ENCODE data around the gene AP4M1. TPM values are rescaled to one million over a fixed set of nuclear protein-coding genes. Genes with fewer than 3 reads are reported as not detected.
A peak's percentile ranks its signal among the peaks of the same experiment; 100 is the strongest.

AP4M1 gene
- total and polyA plus RNA-seq, 9 of the 15 experiments (the other 6 are each of a cell fraction or from before 2014, with no cell fraction given) = 1.3 to 30.9 (median 14.1) TPM

DNA sequence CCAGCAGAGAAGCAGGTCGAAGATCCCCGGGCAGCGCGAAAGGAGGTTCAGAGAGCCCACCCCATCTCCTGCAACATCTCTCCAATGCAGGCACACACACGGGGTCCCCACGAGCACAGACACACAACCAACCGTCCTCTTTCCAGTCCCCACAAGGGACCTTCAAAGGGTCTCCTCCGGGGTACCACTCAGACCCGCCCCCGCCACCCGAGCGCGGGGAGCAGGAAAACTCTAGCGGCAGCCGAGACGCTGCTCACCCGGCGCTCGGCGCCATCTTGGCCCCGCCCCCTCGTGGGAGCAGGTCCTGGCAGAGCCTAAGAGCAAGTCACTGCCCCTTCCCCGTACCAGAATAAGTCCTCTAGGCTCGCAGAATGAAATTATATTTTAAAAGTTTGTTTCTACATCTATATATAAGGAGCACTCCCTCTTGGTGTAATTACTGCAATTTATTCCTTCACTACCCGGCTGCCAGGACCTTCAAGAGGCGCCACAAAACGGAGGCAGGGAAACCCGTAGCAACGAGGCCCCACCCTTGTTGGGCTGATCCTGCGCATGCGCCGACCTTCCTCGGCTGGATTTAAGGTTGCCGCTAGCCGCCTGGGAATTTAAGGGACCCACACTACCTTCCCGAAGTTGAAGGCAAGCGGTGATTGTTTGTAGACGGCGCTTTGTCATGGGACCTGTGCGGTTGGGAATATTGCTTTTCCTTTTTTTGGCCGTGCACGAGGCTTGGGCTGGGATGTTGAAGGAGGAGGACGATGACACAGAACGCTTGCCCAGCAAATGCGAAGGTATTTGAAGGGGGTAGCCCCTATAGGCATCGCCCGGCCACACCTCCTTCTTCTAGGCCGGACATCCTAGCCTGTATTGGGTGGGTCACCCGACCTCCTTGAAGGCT, 17.9 kb downstream of the AP4M1 start, which contains the start of the genes CNPY4 and TAF6 (continued):
- TF ChIP-seq, protein P1, sequence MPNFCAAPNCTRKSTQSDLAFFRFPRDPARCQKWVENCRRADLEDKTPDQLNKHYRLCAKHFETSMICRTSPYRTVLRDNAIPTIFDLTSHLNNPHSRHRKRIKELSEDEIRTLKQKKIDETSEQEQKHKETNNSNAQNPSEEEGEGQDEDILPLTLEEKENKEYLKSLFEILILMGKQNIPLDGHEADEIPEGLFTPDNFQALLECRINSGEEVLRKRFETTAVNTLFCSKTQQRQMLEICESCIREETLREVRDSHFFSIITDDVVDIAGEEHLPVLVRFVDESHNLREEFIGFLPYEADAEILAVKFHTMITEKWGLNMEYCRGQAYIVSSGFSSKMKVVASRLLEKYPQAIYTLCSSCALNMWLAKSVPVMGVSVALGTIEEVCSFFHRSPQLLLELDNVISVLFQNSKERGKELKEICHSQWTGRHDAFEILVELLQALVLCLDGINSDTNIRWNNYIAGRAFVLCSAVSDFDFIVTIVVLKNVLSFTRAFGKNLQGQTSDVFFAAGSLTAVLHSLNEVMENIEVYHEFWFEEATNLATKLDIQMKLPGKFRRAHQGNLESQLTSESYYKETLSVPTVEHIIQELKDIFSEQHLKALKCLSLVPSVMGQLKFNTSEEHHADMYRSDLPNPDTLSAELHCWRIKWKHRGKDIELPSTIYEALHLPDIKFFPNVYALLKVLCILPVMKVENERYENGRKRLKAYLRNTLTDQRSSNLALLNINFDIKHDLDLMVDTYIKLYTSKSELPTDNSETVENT (CRISPR knock-in tag; IDR thresholded peaks at IDR 0.05) = peak; percentile 16; the same call in 1 of the 2 replicates
- TF ChIP-seq, protein P2, sequence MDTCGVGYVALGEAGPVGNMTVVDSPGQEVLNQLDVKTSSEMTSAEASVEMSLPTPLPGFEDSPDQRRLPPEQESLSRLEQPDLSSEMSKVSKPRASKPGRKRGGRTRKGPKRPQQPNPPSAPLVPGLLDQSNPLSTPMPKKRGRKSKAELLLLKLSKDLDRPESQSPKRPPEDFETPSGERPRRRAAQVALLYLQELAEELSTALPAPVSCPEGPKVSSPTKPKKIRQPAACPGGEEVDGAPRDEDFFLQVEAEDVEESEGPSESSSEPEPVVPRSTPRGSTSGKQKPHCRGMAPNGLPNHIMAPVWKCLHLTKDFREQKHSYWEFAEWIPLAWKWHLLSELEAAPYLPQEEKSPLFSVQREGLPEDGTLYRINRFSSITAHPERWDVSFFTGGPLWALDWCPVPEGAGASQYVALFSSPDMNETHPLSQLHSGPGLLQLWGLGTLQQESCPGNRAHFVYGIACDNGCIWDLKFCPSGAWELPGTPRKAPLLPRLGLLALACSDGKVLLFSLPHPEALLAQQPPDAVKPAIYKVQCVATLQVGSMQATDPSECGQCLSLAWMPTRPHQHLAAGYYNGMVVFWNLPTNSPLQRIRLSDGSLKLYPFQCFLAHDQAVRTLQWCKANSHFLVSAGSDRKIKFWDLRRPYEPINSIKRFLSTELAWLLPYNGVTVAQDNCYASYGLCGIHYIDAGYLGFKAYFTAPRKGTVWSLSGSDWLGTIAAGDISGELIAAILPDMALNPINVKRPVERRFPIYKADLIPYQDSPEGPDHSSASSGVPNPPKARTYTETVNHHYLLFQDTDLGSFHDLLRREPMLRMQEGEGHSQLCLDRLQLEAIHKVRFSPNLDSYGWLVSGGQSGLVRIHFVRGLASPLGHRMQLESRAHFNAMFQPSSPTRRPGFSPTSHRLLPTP (IDR thresholded peaks at IDR 0.05; ENCODE audit: borderline replicate concordance, extremely low read depth, insufficient read length) = no peak
- TF ChIP-seq SETDB1 (IDR thresholded peaks at IDR 0.05; ENCODE audit: low read length) = no peak
- TF ChIP-seq, protein P3, sequence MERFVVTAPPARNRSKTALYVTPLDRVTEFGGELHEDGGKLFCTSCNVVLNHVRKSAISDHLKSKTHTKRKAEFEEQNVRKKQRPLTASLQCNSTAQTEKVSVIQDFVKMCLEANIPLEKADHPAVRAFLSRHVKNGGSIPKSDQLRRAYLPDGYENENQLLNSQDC (CRISPR knock-in tag; IDR thresholded peaks at IDR 0.05) = peak; percentile 74; the same call in 1 of the 2 replicates
- no peak for TF ChIP-seq ZNF146 (CRISPR knock-in tag; IDR thresholded peaks at IDR 0.05; ENCODE audit: unreplicated experiment)
- 0 out of 2 replicates have a peak, but pooled peaks have one; percentile 25 for TF ChIP-seq ELF1 (tag; IDR thresholded peaks at IDR 0.05)
- TF ChIP-seq HEY1 (CRISPR knock-in tag; IDR thresholded peaks at IDR 0.05; ENCODE audit: borderline replicate concordance) = 0 out of 2 replicates have a peak, but pooled peaks have one; percentile 6
- no peak for TF ChIP-seq MCM5 (IDR thresholded peaks at IDR 0.05; ENCODE audit: low read depth)
- TF ChIP-seq, protein P4, sequence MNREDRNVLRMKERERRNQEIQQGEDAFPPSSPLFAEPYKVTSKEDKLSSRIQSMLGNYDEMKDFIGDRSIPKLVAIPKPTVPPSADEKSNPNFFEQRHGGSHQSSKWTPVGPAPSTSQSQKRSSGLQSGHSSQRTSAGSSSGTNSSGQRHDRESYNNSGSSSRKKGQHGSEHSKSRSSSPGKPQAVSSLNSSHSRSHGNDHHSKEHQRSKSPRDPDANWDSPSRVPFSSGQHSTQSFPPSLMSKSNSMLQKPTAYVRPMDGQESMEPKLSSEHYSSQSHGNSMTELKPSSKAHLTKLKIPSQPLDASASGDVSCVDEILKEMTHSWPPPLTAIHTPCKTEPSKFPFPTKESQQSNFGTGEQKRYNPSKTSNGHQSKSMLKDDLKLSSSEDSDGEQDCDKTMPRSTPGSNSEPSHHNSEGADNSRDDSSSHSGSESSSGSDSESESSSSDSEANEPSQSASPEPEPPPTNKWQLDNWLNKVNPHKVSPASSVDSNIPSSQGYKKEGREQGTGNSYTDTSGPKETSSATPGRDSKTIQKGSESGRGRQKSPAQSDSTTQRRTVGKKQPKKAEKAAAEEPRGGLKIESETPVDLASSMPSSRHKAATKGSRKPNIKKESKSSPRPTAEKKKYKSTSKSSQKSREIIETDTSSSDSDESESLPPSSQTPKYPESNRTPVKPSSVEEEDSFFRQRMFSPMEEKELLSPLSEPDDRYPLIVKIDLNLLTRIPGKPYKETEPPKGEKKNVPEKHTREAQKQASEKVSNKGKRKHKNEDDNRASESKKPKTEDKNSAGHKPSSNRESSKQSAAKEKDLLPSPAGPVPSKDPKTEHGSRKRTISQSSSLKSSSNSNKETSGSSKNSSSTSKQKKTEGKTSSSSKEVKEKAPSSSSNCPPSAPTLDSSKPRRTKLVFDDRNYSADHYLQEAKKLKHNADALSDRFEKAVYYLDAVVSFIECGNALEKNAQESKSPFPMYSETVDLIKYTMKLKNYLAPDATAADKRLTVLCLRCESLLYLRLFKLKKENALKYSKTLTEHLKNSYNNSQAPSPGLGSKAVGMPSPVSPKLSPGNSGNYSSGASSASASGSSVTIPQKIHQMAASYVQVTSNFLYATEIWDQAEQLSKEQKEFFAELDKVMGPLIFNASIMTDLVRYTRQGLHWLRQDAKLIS (CRISPR knock-in tag; IDR thresholded peaks at IDR 0.05) = peak; percentile 84
- TF ChIP-seq ZC3H11A (IDR thresholded peaks at IDR 0.05; ENCODE audit: low read depth, low read length) = peak; percentile 62; the same call in 1 of the 2 replicates
- no peak for TF ChIP-seq ZNF384 (IDR thresholded peaks at IDR 0.05; ENCODE audit: low read depth, low read length)
- TF ChIP-seq STAT6 (CRISPR knock-in tag; IDR thresholded peaks at IDR 0.05) = peak; percentile 30; the same call in 1 of the 2 replicates
- peak in 1 of 2 experiments; percentile 21; a peak in 2 of 4 replicates for TF ChIP-seq NONO (IDR thresholded peaks at IDR 0.05; ENCODE audit: low read depth in 2 of 2, low read length in 1 of 2)

Data from K562 (cell line).